Stimulated activated CD8-positive, alpha-beta memory T cell treated with anti-CD3 and anti-CD28 coated beads, Interleukin-4, amount 100 ng/mL, for 1 hour (primary cell): Measurements from ENCODE around the gene NUDT4.
"Not testable (repeated sequence)": the region's sequence is repeated elsewhere in the genome, so short reads cannot be mapped to it uniquely, and the experiment has no call there.

Experiments used
- DNase-seq, 2 donors: peaks; one replicate each; pipeline ENCODE4 v3.0.0-alpha.2; 2020; ENCODE audit warnings: low read depth in 2 of 2, low spot score in 1 of 2

NUDT4 gene

DNA sequence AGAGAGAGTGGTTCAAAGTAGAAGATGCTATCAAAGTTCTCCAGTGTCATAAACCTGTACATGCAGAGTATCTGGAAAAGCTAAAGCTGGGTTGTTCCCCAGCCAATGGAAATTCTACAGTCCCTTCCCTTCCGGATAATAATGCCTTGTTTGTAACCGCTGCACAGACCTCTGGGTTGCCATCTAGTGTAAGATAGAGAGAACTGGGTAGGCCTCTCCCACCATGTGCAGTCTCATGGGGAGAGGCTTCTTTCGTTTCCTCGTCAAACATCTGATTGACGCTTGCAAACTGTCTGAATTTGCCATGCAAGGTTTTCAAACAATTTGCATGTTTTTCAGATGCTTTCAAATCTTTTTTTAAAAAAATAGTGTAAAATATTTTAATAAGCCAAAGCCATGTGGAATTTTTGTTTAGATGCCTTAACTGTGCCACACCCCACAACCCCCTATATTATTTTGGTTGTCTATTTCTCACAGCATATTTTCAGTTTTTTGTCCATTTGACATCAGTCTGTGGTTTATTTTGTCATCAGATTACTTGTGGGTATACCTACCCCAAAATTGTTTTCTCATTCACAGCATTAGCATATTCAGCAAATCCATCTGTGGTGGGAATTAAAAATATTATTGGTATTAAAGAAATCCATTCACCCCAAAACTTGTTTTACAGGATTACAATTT is 21.6 kb downstream of the NUDT4 start:
- DNase-seq: not testable (repeated sequence)

DNA sequence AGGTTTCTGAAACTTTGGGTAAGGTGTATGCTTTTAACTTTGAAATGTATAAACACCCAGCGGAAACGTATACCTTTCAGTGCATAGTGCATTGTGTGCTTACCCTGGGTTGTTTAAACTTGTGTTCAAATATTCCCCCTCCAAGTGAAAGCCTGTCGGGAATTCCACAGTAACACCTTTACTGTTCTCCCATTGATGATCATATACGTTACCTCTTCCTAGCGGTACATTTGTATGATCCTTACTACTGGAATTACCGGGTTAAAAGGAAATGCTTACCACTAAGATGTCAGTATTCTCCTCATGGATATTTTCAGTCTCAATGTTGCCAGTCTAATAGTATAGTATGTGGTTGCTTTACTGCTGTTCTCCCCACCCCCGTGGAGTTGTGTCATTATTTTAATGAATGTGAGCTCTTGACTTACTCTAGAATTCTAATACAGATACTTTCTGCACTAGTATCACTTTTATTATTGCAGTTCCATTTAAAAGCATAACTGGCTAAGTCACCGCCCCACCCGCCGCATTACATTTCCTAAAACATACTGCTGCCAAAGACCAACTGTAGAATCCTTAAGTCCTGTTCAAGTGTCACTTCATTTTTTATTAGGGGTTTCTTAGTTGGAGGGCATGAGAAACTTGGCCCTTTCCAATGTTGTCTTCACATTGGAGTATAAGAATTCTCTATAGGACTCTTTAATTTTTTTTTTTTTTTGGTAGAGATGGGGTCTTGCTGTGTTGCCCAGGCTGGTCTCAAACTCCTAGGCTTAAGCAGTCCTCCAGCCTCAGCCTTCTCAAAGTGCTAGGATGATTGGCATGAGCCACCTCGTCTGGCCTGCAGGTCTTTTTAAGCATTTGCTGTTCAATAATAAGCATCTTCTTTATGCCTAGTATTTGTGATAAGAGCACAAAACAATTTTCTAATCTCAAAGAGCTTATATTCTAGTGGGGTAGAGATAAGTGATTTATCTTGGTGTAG is 24.9 kb downstream of the NUDT4 start:
- no peak for DNase-seq

DNA sequence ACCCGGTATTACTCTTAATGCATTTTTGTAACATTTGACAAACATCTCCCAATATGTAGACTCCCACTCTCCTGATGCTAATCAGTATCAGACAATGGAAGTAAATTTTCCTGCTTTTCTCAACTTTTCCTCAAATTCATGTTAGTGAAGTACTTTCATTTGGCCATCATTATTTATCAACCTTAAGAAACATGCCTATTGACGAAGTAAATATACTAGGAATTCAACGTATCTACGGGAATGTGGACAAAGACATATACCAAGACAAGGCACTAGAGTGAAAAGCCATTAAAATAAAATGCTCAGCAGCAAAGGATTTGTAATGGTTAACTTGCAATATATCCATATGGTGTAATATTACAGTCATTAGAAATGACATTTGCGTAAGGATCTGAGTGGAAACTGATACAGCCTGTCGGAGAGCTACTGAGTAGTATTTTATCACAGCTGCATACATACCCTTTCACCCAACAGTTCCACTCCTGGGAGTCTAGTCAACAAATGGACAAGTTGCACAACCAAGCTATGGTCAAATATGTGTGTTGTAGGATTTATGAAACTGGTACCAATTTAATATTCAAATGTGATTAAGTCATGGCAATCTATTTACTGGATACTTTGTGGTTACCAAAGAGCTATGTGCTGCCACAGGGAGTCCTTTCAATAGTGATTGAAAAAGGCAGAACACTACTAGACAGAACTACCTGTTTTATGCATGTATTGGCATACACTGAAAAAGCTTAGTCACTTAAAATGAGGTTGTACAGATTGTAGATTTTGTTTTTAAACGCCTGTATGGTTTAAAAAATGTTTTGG is 26.5 kb downstream of the NUDT4 start:
- DNase-seq: no peak

DNA sequence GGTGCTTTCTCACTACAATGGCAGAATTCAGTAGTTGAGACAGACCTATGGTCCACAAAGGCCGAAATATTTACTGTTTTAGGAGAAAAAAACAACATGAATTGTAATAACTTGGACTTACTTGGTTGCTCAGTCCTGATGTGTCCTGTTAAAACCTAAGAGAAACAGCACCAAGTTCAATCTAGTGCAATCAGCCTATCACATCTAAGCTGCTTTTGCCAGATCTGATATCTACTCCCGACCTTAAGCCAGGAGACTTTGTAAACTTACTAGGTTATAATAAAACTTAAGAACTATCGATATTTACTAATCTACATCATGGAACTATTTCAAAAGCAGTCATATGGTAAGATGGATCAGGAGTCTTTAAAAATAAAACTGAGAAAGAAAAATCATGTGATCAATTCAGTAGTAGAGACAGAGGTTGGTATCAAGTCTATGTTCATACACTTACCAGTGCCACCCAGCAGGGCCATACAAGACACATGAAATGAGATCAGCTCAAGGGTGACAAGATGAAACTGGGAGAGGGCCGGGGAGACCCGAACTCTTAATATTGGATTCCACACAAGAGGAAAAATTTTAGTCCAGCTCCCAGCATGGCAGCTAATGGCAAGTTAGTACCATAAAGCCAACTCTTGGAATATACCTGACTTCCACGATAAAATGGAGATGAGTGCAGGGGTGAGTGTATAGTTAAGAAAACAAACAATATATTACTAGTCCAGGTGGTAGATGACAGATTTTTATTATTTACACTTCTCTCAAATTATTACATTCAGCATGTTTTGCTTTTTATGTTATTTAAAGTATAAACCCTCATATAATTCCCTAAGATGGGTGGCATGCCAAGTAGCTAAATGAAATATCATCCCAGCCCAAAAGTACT is 27.5 kb downstream of the NUDT4 start:
- no peak for DNase-seq

DNA sequence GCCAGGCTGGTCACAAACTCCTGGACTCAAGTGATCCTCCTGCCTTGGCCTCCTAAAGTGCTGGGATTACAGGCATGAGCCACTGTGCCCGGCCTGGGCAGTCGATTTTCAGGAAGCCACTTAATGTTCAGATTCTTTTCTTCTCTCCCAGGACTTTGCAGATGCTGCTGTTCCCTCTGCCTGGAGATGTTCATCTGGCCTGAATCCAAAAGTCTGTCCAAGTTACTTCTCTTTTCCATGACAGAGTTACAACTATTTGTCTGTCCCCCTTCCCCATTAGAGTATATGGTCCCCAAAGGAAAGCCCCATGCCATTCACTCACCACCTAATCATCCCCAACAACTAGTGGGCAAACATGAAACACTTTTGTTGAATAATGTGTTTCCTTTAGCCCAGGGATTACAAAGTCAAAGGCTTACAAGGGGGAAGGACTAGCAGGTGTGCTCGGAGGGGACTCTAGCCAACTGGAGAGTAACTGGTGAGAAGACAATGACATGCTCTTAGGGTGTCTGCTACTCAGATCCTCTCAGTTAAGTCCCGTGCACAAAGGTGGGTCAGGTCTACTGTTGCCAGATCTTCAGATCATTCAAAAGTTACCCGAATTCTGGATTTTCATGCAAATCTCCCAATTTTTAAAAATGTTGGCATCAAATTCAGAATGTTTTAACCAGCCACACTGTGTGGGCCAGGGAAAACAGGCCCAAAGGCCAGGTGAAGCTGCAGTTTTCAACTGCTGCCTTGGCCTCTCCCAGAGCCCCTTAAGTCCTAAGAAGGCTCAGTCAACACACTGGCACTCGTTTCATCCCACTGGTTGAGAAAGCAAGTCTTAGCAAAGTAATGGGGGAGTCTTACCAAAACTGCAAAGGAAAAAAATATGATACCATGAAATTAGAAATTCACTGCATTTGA is 29.6 kb downstream of the NUDT4 start:
- DNase-seq: no peak

DNA sequence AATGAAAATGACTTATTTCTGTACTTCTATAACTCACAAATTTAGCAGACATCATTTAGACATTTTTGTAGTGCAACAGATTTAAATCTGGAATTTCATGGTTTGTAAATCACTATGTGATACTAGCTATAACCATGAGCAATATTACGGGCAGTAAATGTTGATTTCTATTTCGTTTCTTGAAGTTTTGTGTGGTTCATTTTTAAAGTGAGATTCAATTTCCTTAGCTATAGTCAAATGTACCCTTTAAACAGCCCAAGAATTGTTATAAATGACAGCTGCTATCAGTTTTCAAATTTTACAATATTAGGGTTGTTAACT is 30.2 kb downstream of the NUDT4 start:
- DNase-seq: no peak

DNA sequence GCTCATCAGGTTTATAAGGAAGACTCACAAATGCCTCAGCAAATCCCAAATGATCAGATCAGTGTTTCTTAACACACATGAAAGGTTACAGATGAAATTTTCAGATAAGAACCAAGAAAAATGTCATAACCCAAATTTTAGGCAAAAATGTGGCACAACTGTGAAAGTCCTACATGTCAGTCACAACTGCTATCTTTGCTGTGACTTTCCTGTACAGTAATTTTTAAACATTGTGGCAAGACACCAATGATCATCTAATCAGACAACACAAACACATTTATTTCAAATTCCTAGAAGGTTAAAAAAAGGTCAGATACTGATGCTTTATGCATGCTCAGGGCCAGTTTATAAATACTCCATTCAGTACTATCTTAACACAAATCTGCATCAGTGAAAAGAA is 31.1 kb downstream of the NUDT4 start:
- DNase-seq: no peak

DNA sequence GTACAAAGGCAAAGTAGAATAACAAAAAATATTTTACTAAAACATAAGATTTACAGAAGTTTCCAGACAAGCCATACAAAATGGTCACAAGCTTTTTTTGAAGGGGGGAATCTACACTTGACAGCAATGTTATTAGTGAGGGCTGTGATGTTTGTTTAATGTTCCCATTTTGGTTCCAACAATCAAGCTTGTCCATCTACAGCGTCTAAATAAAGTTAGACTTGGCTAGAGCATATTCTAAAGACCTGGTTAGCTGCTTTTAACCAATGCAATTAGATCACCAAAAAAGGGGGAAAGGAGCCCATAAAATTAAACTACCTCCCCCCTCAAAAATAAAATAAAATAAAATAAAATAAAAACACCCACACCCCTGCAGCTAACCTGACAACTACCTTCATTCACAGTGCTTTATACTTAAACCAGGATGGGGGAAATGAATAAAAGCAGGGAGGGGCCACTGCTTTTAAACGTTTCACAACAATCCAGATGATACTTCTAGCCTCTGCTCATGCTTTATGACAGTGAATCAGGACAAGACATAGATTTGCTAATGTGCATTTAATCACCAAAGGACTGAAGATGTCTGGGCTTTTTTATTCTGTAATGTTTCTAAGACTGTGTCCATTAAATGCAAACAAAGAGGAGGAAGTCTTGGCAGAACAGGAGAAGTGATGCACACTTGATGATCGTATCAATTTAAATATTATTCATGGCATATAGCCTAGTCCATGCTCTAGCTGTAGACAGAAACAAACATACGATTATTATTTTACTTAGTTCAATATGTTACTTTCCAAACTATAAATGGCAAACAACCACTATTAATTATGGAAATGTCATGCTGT is 31.8 kb downstream of the NUDT4 start:
- not testable (repeated sequence) for DNase-seq

DNA sequence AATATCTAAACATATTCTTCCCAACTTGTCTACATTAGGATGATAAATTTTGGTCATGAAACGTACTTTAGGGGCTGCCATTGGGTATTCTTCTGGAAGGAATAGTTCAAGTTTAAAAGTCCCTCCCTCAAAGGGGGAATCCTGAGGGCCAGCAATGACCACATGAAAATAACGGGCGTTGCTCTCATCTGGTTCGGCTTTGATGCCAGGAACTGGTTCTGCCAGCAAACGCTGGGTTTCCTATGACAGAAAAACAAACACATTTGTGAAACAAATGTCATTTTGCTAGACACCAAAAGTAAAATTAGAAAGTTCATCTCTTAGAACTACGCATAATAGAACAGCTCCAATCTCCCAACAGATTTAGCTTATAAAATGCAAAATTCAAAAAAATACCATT is 33.3 kb downstream of the NUDT4 start:
- DNase-seq: not testable (repeated sequence)

DNA sequence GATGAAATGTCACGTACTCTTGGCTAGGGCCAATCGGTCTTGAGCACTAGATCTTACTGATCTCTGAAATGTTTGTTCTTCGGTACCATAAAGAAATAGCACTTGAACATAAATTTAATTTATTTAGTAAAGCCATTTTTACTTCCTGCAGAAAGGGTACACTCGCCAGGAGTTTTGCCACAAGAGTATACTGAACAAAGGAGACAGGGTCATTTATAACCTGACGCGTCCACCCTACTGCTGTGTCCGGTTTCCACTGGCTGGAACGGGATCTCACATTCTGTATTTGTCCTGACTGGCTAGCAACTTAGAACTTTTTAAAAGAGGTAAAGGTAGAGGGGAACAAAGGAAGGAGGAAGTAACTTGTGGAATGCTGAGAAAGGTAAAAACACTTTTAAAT is 34.7 kb downstream of the NUDT4 start:
- DNase-seq: not testable (repeated sequence)

DNA sequence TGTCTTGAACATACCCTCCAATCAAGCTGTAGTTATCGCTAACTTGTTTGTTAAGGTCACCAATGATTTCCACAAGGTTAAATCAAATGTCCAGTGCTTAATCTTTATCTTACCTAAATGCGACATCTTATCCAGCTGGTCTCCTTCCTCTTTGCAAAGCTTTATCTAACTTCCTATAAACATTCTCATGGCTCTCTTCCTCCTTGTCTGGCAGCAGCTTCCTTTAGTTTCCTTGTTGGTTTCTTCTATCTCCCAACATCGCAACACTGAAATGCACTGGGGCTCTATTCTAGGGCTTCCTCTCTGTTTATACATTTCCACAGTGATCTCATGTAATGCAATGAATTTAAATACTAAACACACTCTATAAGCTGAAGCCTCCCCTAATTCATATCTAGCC is 35.3 kb downstream of the NUDT4 start:
- no peak for DNase-seq

DNA sequence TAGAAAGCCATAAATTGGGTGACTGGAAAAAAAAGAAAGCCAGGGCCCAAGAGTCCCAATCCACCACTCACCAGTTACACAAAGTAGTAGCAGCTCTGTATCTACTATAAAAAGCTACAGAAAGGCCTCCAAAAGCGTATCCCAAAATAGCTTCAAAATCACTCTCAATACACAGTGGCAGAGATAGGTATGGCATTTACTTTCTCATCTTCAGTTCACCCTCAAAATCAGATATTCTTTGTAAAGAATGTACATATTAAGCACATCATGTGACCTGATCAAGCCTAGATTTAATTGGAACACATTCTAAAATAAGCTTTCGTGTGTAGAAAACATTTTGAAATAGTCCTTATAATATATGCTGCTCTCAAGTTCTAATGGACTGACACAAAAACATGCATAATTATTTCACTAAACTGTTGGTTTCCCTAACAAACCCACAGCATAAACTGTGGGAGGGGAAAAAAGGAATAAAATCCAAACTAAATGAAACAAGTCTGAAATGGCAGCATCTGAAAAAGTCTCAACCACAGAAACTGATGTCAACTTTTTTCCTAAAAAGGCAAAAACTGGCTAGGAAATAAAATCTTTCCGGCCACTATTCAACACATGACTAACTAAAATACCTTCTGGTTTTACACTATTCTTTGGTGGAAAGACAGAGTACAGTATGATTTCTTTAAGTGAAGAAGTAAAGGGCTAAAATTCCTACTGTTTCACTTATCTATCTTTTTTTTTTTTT is 38.2 kb downstream of the NUDT4 start:
- DNase-seq: no peak

DNA sequence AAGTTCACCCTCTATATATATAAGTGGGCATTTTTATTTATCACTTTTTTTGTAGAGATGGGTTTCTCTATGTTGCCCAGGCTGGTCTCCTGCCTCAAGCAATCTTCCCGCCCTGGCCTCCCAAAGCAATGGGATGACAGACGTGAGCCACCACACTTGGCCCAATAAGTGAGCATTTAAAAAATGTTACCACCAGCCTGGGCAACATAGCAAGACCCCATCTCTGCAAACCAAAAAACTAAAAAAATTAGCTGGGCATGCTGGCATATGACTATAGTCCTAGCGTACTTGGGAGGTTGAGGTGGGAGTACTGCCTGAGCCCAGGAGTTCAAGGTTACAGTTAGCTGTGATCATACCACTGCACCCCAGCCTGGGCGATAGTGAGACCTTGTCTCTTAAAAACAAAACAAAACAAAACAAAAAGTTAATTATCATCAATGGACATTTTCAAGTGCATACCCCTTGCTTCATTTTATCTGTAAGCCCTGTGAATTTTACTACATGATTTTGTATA is 40.3 kb downstream of the NUDT4 start:
- DNase-seq: no peak

DNA sequence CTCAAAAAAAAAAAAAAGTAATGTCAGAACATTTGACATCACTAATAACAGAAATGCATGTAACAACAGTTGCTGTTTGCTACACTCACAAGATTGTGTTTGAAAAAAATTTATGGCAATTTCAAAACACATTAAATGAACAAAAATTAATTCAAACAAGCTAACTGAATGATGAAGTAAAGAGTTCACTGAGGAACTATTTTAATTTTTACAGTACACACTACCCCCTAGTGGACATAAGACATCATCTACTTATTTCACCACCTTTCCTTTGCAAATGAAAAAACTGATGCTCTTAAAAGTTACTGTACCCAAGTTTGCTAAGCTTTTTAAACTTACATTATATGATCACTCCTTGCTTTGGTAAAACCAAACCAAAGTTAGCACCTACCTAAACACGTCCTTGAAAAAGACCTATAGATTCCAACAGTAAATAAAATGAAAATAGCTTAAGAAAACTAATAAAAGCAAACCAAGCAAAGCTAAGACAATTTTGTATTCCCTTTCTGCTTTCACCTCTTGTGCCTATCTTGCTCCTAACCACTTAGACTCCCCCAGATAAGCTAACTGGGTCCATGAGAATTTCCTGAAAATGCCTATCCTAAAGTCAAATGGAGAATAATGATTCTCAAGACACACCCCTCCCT is 41.8 kb downstream of the NUDT4 start:
- no peak for DNase-seq

DNA sequence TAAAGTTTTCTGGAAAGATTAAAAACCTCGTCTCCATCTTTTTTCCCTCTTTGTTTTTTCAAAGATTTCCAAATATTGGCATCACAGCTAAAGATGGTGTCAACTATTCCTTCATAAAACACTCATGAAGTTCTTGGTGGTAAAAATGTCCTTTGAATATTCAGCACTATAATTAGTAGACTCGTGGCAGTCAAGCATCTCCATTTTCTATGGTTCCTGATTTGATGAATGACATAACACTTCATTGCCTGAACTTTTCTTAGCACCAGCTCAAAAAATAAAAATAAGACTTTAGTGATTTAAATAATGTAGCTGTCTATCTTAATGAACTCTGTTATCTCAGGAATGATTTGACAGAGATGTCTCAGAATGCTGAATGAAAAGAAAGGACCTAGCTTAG is 44.3 kb downstream of the NUDT4 start:
- no peak for DNase-seq

DNA sequence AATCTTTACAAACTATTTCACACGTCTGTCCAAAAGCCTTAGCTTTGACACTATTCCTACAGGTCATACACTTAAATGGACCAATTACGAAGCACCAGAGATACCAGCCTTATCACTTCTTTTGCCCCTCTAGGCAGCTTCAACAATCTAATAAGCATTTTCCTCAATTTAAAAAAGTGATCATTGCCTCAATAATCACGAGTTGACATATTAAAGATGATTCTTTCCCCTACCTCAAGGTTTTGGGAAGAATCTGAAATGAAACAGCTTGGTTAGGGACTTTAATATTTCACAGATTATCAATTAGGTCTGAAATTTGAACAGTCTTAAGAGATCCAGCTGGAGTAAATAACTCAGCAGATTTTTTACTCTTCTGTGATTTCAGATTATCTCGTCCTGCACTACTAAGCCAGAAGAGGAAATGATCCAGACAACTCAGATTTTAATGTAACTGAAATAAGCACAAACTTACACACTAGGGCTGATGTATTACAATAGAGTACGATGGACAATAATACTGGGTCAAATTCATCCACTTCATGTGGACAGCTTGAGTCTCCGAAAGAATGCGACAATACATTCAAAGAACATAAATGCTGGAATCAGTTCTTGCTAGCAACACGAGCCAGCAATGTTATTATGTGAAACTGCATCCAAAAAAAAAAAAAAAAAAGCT is 48.1 kb downstream of the NUDT4 start:
- DNase-seq: no peak

DNA sequence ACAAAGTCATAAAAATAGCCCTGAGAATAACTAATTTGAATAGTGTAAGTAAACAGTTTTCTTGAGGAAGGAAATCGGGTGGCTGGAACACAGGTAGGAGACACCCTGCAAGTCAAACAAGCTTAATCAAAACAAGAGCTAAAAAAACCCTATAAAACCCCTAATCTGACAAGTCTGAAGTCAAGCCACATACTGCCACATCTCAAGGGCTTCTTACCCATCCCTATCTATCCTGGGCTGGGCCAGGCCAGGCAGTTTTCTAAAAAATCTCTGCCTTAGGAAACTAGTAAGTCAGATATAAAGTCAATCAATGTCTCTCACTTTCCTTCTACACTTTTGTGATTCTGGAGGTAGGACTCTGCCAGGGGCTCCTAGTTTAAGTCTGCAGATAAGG is 48.7 kb downstream of the NUDT4 start:
- no peak for DNase-seq
